PC-3 (cell line): ENCODE results near the gene SEC31A.

Experiments
- EZH2 ChIP-seq: fragments of 300-600 bp; sonication (generic); IDR thresholded peaks from one replicate; pipeline ENCODE4 v1.6.1; 2017; ENCODE audit warnings: antibody characterized with exemption, mild to moderate bottlenecking, low read length; ENCODE audit not compliant: unreplicated experiment
- TF ChIP-seq, protein P1 (sequence below): fragments of 300-600 bp; sonication (generic); conservative IDR thresholded peaks from 2 replicates; pipeline ENCODE4 v1.5.1; 2017; ENCODE audit warnings: antibody characterized with exemption, low read depth, mild to moderate bottlenecking, low read length

DNA sequence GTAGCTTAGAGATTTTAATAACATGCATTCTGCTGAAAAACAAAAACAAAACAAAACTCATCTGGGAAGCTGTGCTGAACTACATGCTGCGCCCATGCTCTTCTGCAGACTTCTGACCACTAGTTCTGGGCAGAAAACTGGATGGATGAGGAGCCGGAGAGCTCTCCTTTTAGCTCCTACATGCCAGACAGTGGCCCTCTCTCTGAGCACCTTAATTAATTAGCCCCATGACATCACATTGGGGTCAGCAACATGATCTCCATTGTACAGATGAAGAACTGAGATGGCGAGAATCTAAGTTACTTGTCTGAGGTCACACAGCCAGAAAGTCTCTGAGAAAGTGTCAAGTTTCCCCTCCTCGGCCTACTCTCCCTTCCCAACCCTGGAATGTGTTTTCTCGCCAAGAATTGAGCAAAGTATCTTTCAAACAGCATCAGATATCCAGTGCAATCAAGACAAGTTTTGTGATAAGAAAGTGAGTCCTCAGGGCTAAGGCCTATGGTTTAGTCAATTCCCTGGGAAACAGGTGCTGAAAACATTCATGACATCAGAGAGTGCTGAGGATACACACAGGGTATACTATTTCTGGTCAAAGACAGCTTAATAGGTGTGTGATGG is 113.9 kb downstream of the SEC31A start:
- TF ChIP-seq, protein P1, sequence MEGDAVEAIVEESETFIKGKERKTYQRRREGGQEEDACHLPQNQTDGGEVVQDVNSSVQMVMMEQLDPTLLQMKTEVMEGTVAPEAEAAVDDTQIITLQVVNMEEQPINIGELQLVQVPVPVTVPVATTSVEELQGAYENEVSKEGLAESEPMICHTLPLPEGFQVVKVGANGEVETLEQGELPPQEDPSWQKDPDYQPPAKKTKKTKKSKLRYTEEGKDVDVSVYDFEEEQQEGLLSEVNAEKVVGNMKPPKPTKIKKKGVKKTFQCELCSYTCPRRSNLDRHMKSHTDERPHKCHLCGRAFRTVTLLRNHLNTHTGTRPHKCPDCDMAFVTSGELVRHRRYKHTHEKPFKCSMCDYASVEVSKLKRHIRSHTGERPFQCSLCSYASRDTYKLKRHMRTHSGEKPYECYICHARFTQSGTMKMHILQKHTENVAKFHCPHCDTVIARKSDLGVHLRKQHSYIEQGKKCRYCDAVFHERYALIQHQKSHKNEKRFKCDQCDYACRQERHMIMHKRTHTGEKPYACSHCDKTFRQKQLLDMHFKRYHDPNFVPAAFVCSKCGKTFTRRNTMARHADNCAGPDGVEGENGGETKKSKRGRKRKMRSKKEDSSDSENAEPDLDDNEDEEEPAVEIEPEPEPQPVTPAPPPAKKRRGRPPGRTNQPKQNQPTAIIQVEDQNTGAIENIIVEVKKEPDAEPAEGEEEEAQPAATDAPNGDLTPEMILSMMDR, result no peak
- no peak for TF ChIP-seq EZH2
